Thyroid gland (tissue), 4 donors: ENCODE data around the gene NANOG. TPM values are rescaled to one million over a fixed set of nuclear protein-coding genes. Genes with fewer than 3 reads are reported as not detected.
"Not testable (repeated sequence)": the region's sequence is repeated elsewhere in the genome, so short reads cannot be mapped to it uniquely, and the experiment has no call there.

ENCODE experiments used
- DNase-seq, 2 donors: peaks; one replicate each; pipeline ENCODE4 v3.0.0-alpha.2; 2019
- H3K27ac ChIP-seq, 3 donors: fragments of 200-600 bp; sonication (generic); 1 replicate in 2 of 3; 2 replicates in 1 of 3; pipeline ENCODE4 v1.5.1; 2016 to 2019; ENCODE audit warnings: mild to moderate bottlenecking in 1 of 3, moderate library complexity in 1 of 3
- H3K27me3 ChIP-seq: fragments of 200-600 bp; sonication (generic); one replicate; pipeline ENCODE4 v1.5.1; 2019
- H3K36me3 ChIP-seq, 2 donors: fragments of 200-600 bp; sonication (generic); one replicate each; pipeline ENCODE4 v1.5.1; 2016 to 2019
- H3K4me1 ChIP-seq, 2 donors: fragments of 200-600 bp; sonication (generic); one replicate each; pipeline ENCODE4 v1.5.1; 2017 to 2019
- H3K4me3 ChIP-seq, 3 donors: fragments of 200-600 bp; sonication (generic); replicated peaks in 1 of 3; 1 replicate in 2 of 3; 2 replicates in 1 of 3; pipeline ENCODE4 v1.5.1; 2016; ENCODE audit warnings: mild to moderate bottlenecking in 1 of 3
- H3K9me3 ChIP-seq: fragments of 200-600 bp; sonication (generic); one replicate; pipeline ENCODE4 v1.5.1; 2017
- CTCF ChIP-seq, 6 experiments: fragments of 200-600 bp in 3 of 6; fragments of 450-650 bp in 3 of 6; sonication (generic) in 3 of 6; IDR thresholded peaks; one replicate each; pipeline ENCODE4 v1.5.1; 2016 to 2019; ENCODE audit warnings: antibody characterized with exemption in 6 of 6, mild to moderate bottlenecking in 2 of 6, inconsistent platforms in 1 of 6, moderate library complexity in 1 of 6
- POLR2A ChIP-seq, 2 donors: fragments of 450-650 bp; IDR thresholded peaks; one replicate each; pipeline ENCODE4 v1.6.1; 2017; ENCODE audit warnings: antibody characterized with exemption in 2 of 2, mild to moderate bottlenecking in 2 of 2, moderate library complexity in 1 of 2
- WGBS, 2 donors: methylation state at CpG; one replicate each; pipeline ENCODE4 v1.1.5; 2017; 5-methylcytosine and 5-hydroxymethylcytosine counted together
- intact Hi-C: fragments of 100-400 bp; cut with DNase I; formaldehyde crosslinking; loops from one replicate; pipeline ENCODE4 v1.15.1; 2023
- total RNA-seq, 4 donors: library from RNA; depleted of rRNA; stranded (reverse); fragments of >200 nt; gene quantifications; one replicate each; pipeline ENCODE4 v1.2.3, GENCODE V29; 2016

Gene NANOG
- total RNA-seq: 1 to 10 TPM in 1 of 4 donors, under 1 TPM in 3; under 0.01 to 1.6 (median 0.42) TPM

GRCh38 chr12:7788884-7789528, at the start of gene NANOG:
Gene NANOG, plus strand, starts transcription at chr12:7789402. Its CDS starts 213 bp downstream, at chr12:7789615.
- intact Hi-C loops, DNase-seq, H3K36me3 ChIP-seq, H3K27ac ChIP-seq, H3K4me1 ChIP-seq, H3K9me3 ChIP-seq, H3K4me3 ChIP-seq, H3K27me3 ChIP-seq: not testable (repeated sequence)
- 51 to 68% methylated on average over 13 of the region's 13 CpGs for WGBS, 2 donors

GRCh38 chr12:7747246-7747645, 42.0 kb upstream of the NANOG start, which contains the start of gene CLEC4C:
Gene CLEC4C, minus strand, starts transcription at chr12:7747375. Its CDS starts 27 bp downstream, at chr12:7747348.
- Histone ChIP-seq H3K4me3 (no peak within 1 kb of the TSS), H3K9me3 (no peaks in the 10 kb centered on the region)
- 79 to 81% methylated on average over 5 of the region's 5 CpGs for WGBS, 2 donors

GRCh38 chr12:7748852-7749251, 40.4 kb upstream of the NANOG start:
- Histone ChIP-seq H3K27me3 (no peaks in the 10 kb centered on the region), H3K36me3 (no peaks in the 10 kb centered on the region), H3K9me3 (no peaks in the 10 kb centered on the region), H3K4me1 (no peaks in the 10 kb centered on the region), H3K27ac (no peak overlapping the region), H3K4me3 (no peak overlapping the region)
- 35 to 40% methylated on average over 4 of the region's 4 CpGs for WGBS, 2 donors
- TF ChIP-seq POLR2A (IDR thresholded peaks at IDR 0.05) (no peak), CTCF (IDR thresholded peaks at IDR 0.05) (no peak)
- intact Hi-C loops: no loop called here
- no peak for DNase-seq

More at GRCh38 chr12:7747246-7747645, 42.0 kb upstream of the NANOG start, which contains the start of gene CLEC4C:
- DNase-seq: no peak
- Histone ChIP-seq H3K27me3 (no peaks in the 10 kb centered on the region), H3K4me1 (no peaks in the 10 kb centered on the region), H3K27ac (no peak within 1 kb of the TSS), H3K36me3 (no peaks in the 10 kb centered on the region)
- intact Hi-C loops: no loop called here
- TF ChIP-seq CTCF (IDR thresholded peaks at IDR 0.05): no peak
- no peak for TF ChIP-seq POLR2A (IDR thresholded peaks at IDR 0.05)

GRCh38 chr12:7749442-7749841, 39.8 kb upstream of the NANOG start:
- Histone ChIP-seq H3K9me3 (no peaks in the 10 kb centered on the region), H3K36me3 (no peaks in the 10 kb centered on the region), H3K4me1 (no peaks in the 10 kb centered on the region), H3K27ac (no peak overlapping the region), H3K27me3 (no peaks in the 10 kb centered on the region), H3K4me3 (no peak overlapping the region)
- TF ChIP-seq POLR2A (IDR thresholded peaks at IDR 0.05): no peak
- no peak for TF ChIP-seq CTCF (IDR thresholded peaks at IDR 0.05)
- no peak for DNase-seq
- 88% methylated on average over 8 of the region's 8 CpGs for WGBS, 2 donors
- intact Hi-C loops: no loop called here

GRCh38 chr12:7750350-7750749, 38.9 kb upstream of the NANOG start:
- Histone ChIP-seq H3K9me3 (no peaks in the 10 kb centered on the region), H3K4me3 (no peak overlapping the region), H3K27ac (no peak overlapping the region), H3K36me3 (no peaks in the 10 kb centered on the region), H3K4me1 (no peaks in the 10 kb centered on the region), H3K27me3 (no peaks in the 10 kb centered on the region)
- WGBS, 2 donors: 79 to 86% methylated on average over 6 of the region's 6 CpGs
- intact Hi-C loops: no loop called here
- DNase-seq: no peak
- TF ChIP-seq CTCF (IDR thresholded peaks at IDR 0.05) (no peak), POLR2A (IDR thresholded peaks at IDR 0.05) (no peak)
